Stimulated activated memory B cell treated with anti-CD40 and anti-IgM and Interleukin-4, amounts not matched to agents 10 μg/mL and 1 μg/mL and 100 μg/mL, for 72 hours (primary cell): ENCODE measurements around the gene CEP70.
"Not testable (repeated sequence)": the region's sequence is repeated elsewhere in the genome, so short reads cannot be mapped to it uniquely, and the experiment has no call there.

Source experiments
- ATAC-seq: fragments of 150-1000 bp; cut with Tn5 transposase; 2 replicates; pipeline ENCODE4 v1.10.0; 2021
- H3K27ac Mint-ChIP-seq: one replicate; pipeline ENCODE4 v1.8.0; 2022; ENCODE audit warnings: mild to moderate bottlenecking, mixed read lengths
- H3K27me3 Mint-ChIP-seq: one replicate; pipeline ENCODE4 v1.8.0; 2022; ENCODE audit warnings: mixed read lengths
- H3K36me3 Mint-ChIP-seq: one replicate; pipeline ENCODE4 v1.8.0; 2022; ENCODE audit warnings: mixed read lengths
- H3K4me1 Mint-ChIP-seq: one replicate; pipeline ENCODE4 v1.8.0; 2022; ENCODE audit warnings: mixed read lengths
- H3K4me3 Mint-ChIP-seq: one replicate; pipeline ENCODE4 v1.8.0; 2022; ENCODE audit warnings: mild to moderate bottlenecking, moderate library complexity, mixed read lengths
- H3K9me3 Mint-ChIP-seq: one replicate; pipeline ENCODE4 v1.8.0; 2022; ENCODE audit warnings: mixed read lengths

CEP70 gene

GRCh38 chr3:138459619-138460535 is 134.2 kb downstream of the CEP70 start:
- Mint-ChIP-seq H3K27me3 (peaks cover 36% of the 10 kb centered on the region), H3K9me3 (no peaks in the 10 kb centered on the region), H3K36me3 (no peaks in the 10 kb centered on the region), H3K4me1 (no peaks in the 10 kb centered on the region), H3K4me3 (no peak overlapping the region), H3K27ac (no peak overlapping the region)
- ATAC-seq, result no peak

DNA sequence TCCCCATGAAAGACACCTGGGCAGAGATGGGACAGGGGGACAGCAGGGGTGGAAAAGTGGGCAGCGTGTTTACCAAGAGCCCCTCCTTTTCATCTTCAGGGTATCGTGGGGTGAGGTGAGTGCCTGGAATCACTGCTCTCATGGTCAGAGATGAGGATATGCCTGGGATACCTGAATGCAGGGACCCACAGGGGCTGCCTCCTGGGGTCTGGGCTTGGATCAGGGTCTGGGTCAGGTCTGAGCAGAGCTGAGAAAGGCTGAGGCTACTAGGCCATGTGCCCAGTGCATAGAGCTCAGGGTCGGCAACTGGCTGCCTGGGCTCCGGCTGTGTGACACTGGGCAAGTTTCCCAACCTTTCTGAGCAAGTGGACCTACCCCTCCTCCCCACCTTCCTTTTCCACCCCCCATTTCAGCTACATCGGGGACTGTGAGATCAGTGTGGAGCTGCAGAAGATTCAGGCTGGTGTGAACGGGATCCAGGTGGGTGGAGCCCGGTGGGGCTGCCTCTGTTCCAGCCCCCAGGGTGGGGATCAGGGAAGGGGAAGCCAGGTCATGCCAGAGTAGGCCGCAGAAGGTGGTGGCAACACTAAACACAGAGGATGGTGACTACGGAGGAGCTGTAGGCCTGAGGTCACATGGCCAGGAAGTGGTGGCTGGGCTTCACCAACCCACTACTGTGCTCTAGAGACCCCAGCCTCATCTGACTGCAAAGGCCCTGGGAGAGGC is 135.1 kb downstream of the CEP70 start:
- H3K36me3 Mint-ChIP-seq, result no peaks in the 10 kb centered on the region
- H3K27ac Mint-ChIP-seq, result no peak overlapping the region
- H3K9me3 Mint-ChIP-seq, result no peaks in the 10 kb centered on the region

GRCh38 chr3:138457863-138458735 is 136.0 kb downstream of the CEP70 start:
- H3K27ac Mint-ChIP-seq, result no peak overlapping the region
- H3K4me1 Mint-ChIP-seq, result no peaks in the 10 kb centered on the region
- H3K4me3 Mint-ChIP-seq, result no peak overlapping the region
- no peaks in the 10 kb centered on the region for H3K36me3 Mint-ChIP-seq
- no peak for ATAC-seq
- H3K27me3 Mint-ChIP-seq, result peaks cover 29% of the 10 kb centered on the region
- H3K9me3 Mint-ChIP-seq, result no peaks in the 10 kb centered on the region

More for the DNA sequence above, 135.1 kb downstream of the CEP70 start:
- H3K4me1 Mint-ChIP-seq, result no peaks in the 10 kb centered on the region
- H3K27me3 Mint-ChIP-seq, result peaks cover 35% of the 10 kb centered on the region
- no peak overlapping the region for H3K4me3 Mint-ChIP-seq
- no peak for ATAC-seq

DNA sequence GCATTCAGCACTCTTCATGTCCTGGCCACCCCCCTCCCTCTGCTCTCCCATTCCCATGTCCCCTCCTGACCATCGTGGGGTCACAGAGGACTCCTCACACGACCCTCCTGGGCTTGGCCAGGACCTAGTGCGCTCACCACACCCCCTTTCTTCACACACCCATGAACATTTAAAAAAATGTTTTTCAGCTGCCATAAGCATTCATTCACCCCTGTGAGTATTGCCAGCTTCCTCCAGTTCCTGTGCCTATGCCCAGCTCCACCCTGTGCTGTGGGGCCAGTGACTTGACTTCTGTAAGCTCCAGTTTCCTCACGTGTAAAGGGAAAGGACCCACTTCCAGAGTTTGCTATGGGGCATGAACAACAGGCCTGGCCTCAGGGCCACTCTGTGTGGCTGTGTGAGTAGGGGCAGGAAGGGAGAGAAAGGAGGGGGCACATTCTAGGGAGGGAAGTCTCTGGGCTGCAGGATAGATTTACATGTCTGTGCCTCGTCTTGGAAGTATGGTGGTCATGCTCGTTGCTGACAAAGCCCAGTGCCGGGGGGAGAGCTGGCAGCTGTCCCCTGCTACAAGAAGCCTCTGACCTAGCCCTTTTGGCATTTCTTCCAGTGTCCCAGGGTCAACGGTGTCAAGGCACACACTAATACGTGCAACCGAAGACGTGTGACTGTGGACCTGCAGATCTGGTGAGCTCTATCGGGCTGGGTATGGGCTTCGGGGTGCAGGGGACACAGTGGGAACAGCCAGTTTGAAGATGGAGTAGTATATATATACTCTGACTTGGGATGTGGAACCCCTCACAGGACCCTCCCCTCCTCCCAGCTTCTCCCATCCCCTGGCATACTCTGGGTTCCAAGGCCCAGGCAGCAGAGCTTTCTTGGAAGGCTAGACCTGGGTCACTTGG is 136.8 kb downstream of the CEP70 start:
- H3K4me3 Mint-ChIP-seq, result no peak overlapping the region

GRCh38 chr3:138455801-138456716 is 138.0 kb downstream of the CEP70 start:
- H3K27ac Mint-ChIP-seq, result no peak overlapping the region
- no peak overlapping the region for H3K4me3 Mint-ChIP-seq
- peaks cover 35% of the 10 kb centered on the region for H3K27me3 Mint-ChIP-seq
- no peaks in the 10 kb centered on the region for H3K9me3 Mint-ChIP-seq
- no peaks in the 10 kb centered on the region for H3K36me3 Mint-ChIP-seq
- no peak for ATAC-seq
- no peaks in the 10 kb centered on the region for H3K4me1 Mint-ChIP-seq

More for the DNA sequence above, 136.8 kb downstream of the CEP70 start:
- H3K27ac Mint-ChIP-seq, result no peak overlapping the region
- ATAC-seq, result no peak
- H3K27me3 Mint-ChIP-seq, result peaks cover 35% of the 10 kb centered on the region
- H3K9me3 Mint-ChIP-seq, result no peaks in the 10 kb centered on the region
- no peaks in the 10 kb centered on the region for H3K36me3 Mint-ChIP-seq
- H3K4me1 Mint-ChIP-seq, result no peaks in the 10 kb centered on the region

- H3K4me3 Mint-ChIP-seq, ATAC-seq, H3K4me1 Mint-ChIP-seq, H3K9me3 Mint-ChIP-seq, H3K27ac Mint-ChIP-seq, H3K36me3 Mint-ChIP-seq: not testable (repeated sequence)
- H3K27me3 Mint-ChIP-seq, result peaks cover 28% of the 10 kb centered on the region
Observed at GRCh38 chr3:138453940-138454339, 140.1 kb downstream of the CEP70 start.

- Mint-ChIP-seq H3K27ac (no peak overlapping the region), H3K9me3 (no peaks in the 10 kb centered on the region), H3K4me1 (no peaks in the 10 kb centered on the region), H3K36me3 (no peaks in the 10 kb centered on the region), H3K4me3 (no peak overlapping the region), H3K27me3 (peaks cover 19% of the 10 kb centered on the region)
- ATAC-seq, result no peak
Observed at GRCh38 chr3:138452436-138452835, 141.6 kb downstream of the CEP70 start.

DNA sequence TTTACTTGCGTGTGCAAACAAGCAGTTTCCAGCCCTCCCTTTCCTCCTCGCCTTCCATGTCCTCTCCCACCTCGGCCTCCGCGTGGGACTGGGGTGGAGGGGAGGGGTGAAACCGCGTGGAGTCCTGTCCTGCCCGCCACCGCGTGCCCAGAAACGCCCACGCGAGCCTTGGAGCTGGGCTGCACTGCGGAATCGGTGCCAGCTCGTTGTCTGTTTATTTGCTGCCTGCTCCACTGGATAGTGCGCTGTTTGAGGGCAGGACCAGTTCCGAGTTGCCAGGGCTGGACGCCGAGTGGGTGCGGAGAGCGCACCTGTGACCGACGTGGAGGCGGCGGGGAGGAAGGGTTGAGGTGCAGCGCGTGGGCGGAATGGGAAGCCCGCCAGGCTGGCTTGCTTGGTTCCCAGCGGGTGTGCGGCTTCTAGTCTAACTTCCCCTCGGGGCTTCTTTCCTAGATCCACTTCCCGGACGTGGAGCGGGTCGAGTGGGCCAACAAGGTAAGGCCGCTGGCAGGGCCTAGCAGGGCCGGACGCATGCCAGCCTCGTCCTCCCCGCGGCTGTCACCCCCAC is 142.4 kb downstream of the CEP70 start:
- Mint-ChIP-seq H3K27ac (no peak overlapping the region), H3K36me3 (no peaks in the 10 kb centered on the region), H3K4me3 (no peak overlapping the region), H3K27me3 (peaks cover 19% of the 10 kb centered on the region), H3K9me3 (no peaks in the 10 kb centered on the region), H3K4me1 (no peaks in the 10 kb centered on the region)
- ATAC-seq, result no peak

DNA sequence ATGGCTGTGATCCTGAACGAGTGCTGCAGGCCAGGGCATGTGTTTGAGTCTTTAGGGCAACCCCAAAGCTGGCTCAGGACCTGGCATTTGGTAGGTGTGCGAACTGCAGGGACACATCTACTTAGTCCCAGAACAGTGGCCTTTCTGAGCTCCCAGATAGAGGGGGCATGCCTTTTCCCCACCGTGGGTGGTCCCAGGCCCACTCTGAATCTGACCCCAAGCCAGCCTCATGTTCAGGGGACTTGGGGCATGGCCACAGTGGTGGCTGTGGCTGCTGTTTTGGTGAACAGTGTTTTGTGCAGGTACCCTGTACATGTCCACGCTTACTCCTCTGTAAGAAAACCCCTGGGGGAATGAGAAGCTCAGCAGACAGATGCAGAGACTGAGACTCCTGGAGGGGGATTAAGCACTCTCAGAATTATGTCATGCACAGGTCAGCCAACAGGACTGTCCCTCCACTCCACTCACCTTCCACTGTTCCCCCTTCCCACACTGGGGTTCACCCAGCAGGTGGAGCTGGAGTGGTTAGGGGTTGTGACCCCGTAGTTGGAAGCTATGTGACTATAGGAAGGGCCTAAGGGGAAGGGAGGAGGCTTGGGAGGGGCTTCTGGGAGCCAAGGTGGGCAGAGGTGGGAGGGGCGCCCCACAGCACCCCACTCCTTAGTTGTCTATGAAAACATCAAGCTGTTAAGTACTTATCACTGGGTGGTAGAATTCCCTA is 143.2 kb downstream of the CEP70 start:
- Mint-ChIP-seq H3K27ac (no peak overlapping the region), H3K36me3 (no peaks in the 10 kb centered on the region), H3K27me3 (peaks cover 18% of the 10 kb centered on the region), H3K4me3 (no peak overlapping the region), H3K4me1 (no peaks in the 10 kb centered on the region), H3K9me3 (no peaks in the 10 kb centered on the region)
- no peak for ATAC-seq

DNA sequence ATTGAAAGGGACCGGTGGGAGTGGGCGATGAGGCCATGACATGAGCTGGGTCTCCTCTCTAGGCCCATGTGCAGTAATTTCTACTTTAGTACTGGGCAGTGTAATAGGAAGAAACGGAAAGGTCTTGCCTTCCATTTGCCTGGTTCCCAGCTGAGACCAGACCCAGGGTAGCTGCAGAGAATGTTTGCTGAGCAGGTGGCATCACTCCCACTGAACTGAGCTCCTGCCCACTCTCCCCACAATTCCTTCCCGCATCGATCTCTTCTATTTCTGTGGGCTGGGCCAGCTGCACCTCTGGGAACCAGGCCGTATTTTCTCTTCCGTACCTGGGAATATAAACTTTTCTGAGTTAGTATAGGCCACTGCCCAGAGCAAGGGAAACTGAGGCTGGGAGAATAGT is 143.9 kb downstream of the CEP70 start:
- no peak for ATAC-seq

DNA sequence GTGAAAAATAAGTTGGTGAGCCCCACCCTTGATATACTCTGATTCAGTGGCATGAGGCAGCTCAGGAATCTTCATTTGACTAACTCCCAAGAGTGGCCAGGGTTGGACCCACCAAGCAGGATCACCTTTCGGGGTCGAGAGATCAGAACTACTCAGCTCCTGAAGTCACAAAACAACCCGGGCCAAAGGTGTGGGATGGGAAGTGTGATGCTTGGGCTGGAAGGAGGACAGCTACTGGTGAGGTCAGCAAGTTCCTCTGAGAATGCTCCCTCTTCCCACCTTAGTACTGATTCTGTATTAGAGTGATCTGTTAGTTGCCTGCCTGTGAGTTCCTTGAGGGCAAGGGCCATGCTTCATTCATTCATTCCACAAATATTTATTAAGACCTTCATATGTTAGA is 144.6 kb downstream of the CEP70 start:
- no peak overlapping the region for H3K27ac Mint-ChIP-seq
- ATAC-seq, result no peak
- no peaks in the 10 kb centered on the region for H3K9me3 Mint-ChIP-seq
- no peak overlapping the region for H3K4me3 Mint-ChIP-seq
- no peaks in the 10 kb centered on the region for H3K4me1 Mint-ChIP-seq
- peaks cover 6% of the 10 kb centered on the region for H3K27me3 Mint-ChIP-seq
- no peaks in the 10 kb centered on the region for H3K36me3 Mint-ChIP-seq

More for the DNA sequence above, 143.9 kb downstream of the CEP70 start:
- no peak overlapping the region for H3K27ac Mint-ChIP-seq
- no peaks in the 10 kb centered on the region for H3K4me1 Mint-ChIP-seq
- H3K9me3 Mint-ChIP-seq, result no peaks in the 10 kb centered on the region
- H3K4me3 Mint-ChIP-seq, result no peak overlapping the region
- no peaks in the 10 kb centered on the region for H3K36me3 Mint-ChIP-seq
- peaks cover 11% of the 10 kb centered on the region for H3K27me3 Mint-ChIP-seq

DNA sequence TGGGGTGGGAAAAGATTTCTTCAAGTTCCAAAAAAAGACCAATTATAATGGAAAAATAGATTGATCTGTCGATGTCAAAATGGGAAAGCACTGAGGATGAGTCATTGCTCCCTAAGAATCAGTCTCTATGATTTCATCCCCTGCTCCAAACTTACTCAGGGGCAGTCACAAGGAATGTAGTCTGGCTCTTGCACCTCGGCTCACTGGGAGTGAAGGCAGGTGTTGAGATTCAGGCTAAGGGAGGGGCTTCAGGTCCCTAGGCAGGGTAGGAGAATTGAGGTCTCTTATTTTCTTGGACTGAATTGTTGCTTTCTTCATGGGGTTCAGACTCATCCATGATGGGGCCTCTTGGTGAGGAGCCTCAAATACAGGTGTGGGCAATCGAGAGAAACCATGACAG is 145.4 kb downstream of the CEP70 start:
- Mint-ChIP-seq H3K4me1 (no peaks in the 10 kb centered on the region), H3K27ac (no peak overlapping the region), H3K27me3 (peaks cover 8% of the 10 kb centered on the region), H3K9me3 (no peaks in the 10 kb centered on the region), H3K36me3 (no peaks in the 10 kb centered on the region), H3K4me3 (no peak overlapping the region)
- no peak for ATAC-seq

DNA sequence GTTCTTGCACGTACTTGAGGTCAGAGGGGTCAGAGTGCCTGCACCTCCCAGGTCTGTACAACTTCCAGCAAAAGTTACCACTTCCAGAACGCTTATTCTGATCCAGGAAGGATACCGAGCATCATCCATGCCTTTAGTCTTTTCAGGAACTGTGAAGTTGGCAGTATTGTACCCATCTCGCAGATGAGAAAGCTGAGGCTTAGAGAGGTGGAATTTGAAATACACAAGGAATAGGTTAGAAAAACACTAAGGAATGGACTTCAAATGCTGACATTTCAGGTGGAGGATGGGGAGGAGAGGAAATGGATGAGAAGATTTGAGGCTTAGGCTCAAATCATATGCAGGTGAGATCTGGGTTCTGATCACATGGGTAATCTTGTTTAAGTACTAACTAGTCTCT is 148.4 kb downstream of the CEP70 start:
- no peak overlapping the region for H3K27ac Mint-ChIP-seq
- no peak for ATAC-seq
- H3K27me3 Mint-ChIP-seq, result peaks cover 15% of the 10 kb centered on the region
- H3K4me1 Mint-ChIP-seq, result no peaks in the 10 kb centered on the region
- H3K4me3 Mint-ChIP-seq, result no peak overlapping the region
- no peaks in the 10 kb centered on the region for H3K36me3 Mint-ChIP-seq
- H3K9me3 Mint-ChIP-seq, result no peaks in the 10 kb centered on the region
